Endothelial cell of umbilical vein (primary cell): ENCODE results near the gene TTC24.

Source experiments
- CTCF ChIP-seq, 2 donors: IDR thresholded peaks; 1 replicate in 1 of 2; 2 replicates in 1 of 2; pipeline ENCODE4 v1.5.1; 2011; ENCODE audit warnings: low read length in 2 of 2, mild to moderate bottlenecking in 2 of 2, moderate library complexity in 2 of 2, control low read depth in 1 of 2, inconsistent platforms in 1 of 2, low read depth in 1 of 2; ENCODE audit not compliant: insufficient read depth in 1 of 2; ENCODE audit errors: extremely low read depth in 1 of 2
- EZH2 ChIP-seq: IDR thresholded peaks from 2 replicates; pipeline ENCODE4 v1.6.1; 2012; ENCODE audit warnings: borderline replicate concordance, low read depth, mild to moderate bottlenecking, moderate library complexity, low read length, inconsistent platforms; ENCODE audit not compliant: severe bottlenecking
- JUN ChIP-seq: IDR thresholded peaks from 2 replicates; pipeline ENCODE4 v1.6.1; 2011; ENCODE audit warnings: borderline replicate concordance, low read depth; ENCODE audit not compliant: insufficient read length, insufficient read depth
- MAX ChIP-seq: IDR thresholded peaks from 2 replicates; pipeline ENCODE4 v1.6.1; 2011; ENCODE audit not compliant: insufficient read depth, insufficient read length
- POLR2A ChIP-seq: IDR thresholded peaks from 2 replicates; pipeline ENCODE4 v1.6.1; 2012; ENCODE audit warnings: low read depth, mild to moderate bottlenecking, control low read depth, low read length
- POLR2AphosphoS5 ChIP-seq: IDR thresholded peaks from 2 replicates; pipeline ENCODE4 v1.6.1; 2012; ENCODE audit warnings: low read depth, mild to moderate bottlenecking, control low read depth, low read length, moderate library complexity; ENCODE audit not compliant: insufficient read depth

GRCh38 chr1:156616463-156616862 lies 36.9 kb downstream of the TTC24 start:
- no peak for TF ChIP-seq CTCF (IDR thresholded peaks at IDR 0.05; ENCODE audit: extremely low read depth in 1 of 2, insufficient read depth in 1 of 2, low read depth in 1 of 2, low read length in 2 of 2)
- no peak for TF ChIP-seq EZH2
- no peak for TF ChIP-seq POLR2A
- TF ChIP-seq POLR2AphosphoS5 = no peak
- TF ChIP-seq MAX = no peak
- no peak for TF ChIP-seq JUN
